ENCODE measurements around the gene FXYD7.
"Not testable (repeated sequence)": the region's sequence is repeated elsewhere in the genome, so short reads cannot be mapped to it uniquely, and the experiment has no call there.

The FXYD7 gene

DNA sequence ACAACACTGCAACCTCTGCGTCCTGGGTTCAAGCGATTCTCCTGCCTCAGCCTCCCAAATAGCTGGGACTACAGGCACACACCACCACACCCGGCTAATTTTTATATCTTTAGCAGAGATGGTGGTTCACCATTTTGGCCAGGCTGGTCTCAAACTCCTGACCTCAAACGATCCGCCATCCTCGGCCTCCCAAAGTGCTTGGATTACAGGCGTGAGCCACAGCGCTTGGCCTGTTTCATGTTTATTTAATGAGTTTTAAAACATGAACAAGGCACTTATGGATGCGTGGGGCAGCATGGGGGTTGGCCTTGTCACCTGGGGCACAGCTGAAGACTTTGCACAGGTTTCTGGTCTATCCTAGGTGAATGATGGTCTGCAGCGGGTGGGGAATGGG, 10.1 kb downstream of the FXYD7 start:
- H3K9me3 ChIP-seq (ENCODE audit: low read length); H3K27ac ChIP-seq (ENCODE audit: low read depth, low read length); H3K9ac ChIP-seq (ENCODE audit: low read length); H3K36me3 ChIP-seq (ENCODE audit: insufficient read depth, low read length); H3K4me3 ChIP-seq (ENCODE audit: low read depth in 1 of 2, low read length in 2 of 2); H3K4me1 ChIP-seq (ENCODE audit: insufficient read depth, low read length): not testable (repeated sequence)
- peaks cover 4 to 40% of the 10 kb centered on the region in 2 donors for H3K27me3 ChIP-seq (ENCODE audit: control insufficient read depth in 1 of 2, insufficient read depth in 2 of 2, low read length in 2 of 2)

DNA sequence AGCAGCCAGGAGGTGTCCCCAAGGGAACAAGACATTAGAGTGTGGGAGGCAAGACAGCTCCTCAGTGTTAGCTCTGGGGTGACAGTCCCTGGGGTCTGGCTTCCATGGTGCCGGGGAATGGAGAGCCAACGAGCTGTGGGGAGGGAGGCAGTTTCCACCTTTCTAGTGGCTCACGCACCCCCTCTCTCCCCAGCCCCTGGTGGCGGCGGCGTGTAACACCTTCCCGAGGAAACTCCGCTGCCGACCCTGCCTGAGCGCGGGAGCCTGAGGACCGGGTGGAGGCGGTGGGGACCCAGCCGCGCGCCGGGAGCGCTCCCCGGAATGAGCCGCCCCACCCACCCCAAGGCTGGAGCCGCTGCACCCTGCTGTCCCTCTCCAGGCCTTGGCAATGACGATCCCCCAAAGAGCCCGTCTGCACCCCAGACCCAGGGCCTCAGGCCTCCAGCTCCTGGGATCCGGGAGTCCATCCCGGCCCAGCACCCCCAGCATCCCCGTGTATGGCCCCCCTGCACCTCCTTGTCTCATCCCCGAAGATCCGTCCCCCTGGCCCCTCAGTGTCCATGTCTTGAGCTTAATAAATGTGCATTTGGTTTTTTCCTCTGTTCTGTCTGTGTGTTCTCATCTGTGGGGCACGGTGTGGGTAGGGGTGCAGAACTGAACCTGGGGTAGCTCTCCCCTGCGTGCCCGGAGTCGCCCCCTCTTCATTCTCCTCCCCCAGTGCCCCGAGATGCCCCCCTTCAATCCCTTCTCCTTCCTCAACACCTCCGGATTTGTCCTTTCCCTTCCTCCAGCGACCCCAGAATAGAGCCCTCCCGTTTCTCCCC, 10.9 kb downstream of the FXYD7 start:
- peak overlapping the region; percentile 18 to 59 for H3K4me3 ChIP-seq (ENCODE audit: low read depth in 1 of 2, low read length in 2 of 2)
- H3K36me3 ChIP-seq (ENCODE audit: insufficient read depth, low read length): peaks cover 6% of the 10 kb centered on the region
- H3K9me3 ChIP-seq (ENCODE audit: low read length): no peaks in the 10 kb centered on the region
- H3K4me1 ChIP-seq (ENCODE audit: insufficient read depth, low read length): no peaks in the 10 kb centered on the region
- H3K27ac ChIP-seq (ENCODE audit: low read depth, low read length): no peak overlapping the region
- no peak overlapping the region for H3K9ac ChIP-seq (ENCODE audit: low read length)
- peaks cover 4 to 40% of the 10 kb centered on the region in 2 donors for H3K27me3 ChIP-seq (ENCODE audit: control insufficient read depth in 1 of 2, insufficient read depth in 2 of 2, low read length in 2 of 2)

DNA sequence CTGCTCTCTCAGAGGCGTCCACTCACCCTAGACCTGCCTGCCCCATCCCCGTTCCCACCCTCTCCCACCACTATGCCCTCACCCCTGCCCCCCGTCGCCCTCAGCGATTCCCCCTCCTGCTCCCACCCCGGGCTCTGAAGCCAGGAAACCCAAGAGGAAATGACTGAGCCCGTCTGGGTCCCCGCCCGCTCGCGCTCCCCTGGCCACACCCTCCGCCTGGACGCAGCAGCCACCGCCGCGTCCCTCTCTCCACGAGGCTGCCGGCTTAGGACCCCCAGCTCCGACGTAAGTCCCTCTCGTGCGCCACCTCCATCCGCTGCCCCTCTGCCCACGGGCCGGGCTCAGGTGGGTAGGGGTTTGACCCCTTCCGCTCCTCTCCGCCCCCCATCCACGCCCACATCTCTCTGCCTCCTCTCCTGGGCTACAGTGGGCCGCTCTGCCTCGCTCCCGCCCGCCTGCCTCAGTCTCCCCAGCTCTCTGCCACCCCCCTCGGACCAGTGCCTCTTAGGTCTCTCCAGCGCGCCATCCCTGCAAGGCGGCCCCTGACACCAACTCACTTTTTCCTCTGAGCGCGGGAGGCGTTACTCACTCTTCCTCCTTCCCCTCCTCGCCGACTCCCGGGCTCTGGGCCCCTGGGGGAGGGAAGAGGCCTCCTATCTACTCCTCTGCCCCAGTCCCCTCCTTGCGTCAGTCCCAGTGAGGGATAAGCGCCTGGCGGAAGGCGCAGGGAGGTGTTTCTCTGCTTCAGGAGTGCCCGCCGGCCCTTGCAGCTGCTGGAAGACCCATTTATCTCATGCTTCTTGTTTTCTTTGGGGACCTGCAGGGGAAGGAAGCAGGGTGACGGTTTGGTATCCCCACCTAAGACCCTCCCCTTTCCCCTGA, 11.7 kb downstream of the FXYD7 start, which contains the start of gene FXYD5:
FXYD5 (plus strand) TSS at position 211 of the 882 bp plus-strand sequence. CDS start 816 bp downstream, outside the sequence.
- Histone ChIP-seq H3K4me3 (ENCODE audit: low read depth in 1 of 2, low read length in 2 of 2) (peak within 1 kb of the TSS; percentile 53 to 59), H3K9ac (ENCODE audit: low read length) (no peak within 1 kb of the TSS), H3K4me1 (ENCODE audit: insufficient read depth, low read length) (no peaks in the 10 kb centered on the region), H3K36me3 (ENCODE audit: insufficient read depth, low read length) (peaks cover 6% of the 10 kb centered on the region), H3K9me3 (ENCODE audit: low read length) (no peaks in the 10 kb centered on the region), H3K27ac (ENCODE audit: low read depth, low read length) (peak within 1 kb of the TSS; percentile 1), H3K27me3 (ENCODE audit: control insufficient read depth in 1 of 2, insufficient read depth in 2 of 2, low read length in 2 of 2) (peaks cover 4 to 40% of the 10 kb centered on the region in 2 donors)

DNA sequence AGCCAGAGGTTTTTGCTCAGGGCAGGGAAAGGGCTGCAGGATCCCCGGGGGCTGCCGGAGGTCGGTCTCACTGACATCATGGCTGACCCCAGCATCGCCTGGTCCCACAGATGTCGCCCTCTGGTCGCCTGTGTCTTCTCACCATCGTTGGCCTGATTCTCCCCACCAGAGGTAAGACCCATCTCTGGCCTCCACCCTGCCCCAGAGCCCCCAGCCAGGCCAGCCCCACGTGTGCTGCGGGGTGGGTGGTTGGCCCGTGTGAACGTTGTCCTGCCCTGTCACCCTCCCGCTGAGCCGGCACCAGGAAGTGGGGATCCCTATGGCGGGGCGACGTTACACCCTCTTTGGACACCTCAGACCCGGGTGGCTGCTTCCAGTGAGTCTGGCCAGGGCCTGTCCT, 12.4 kb downstream of the FXYD7 start:
- H3K9ac ChIP-seq (ENCODE audit: low read length): no peak overlapping the region

DNA sequence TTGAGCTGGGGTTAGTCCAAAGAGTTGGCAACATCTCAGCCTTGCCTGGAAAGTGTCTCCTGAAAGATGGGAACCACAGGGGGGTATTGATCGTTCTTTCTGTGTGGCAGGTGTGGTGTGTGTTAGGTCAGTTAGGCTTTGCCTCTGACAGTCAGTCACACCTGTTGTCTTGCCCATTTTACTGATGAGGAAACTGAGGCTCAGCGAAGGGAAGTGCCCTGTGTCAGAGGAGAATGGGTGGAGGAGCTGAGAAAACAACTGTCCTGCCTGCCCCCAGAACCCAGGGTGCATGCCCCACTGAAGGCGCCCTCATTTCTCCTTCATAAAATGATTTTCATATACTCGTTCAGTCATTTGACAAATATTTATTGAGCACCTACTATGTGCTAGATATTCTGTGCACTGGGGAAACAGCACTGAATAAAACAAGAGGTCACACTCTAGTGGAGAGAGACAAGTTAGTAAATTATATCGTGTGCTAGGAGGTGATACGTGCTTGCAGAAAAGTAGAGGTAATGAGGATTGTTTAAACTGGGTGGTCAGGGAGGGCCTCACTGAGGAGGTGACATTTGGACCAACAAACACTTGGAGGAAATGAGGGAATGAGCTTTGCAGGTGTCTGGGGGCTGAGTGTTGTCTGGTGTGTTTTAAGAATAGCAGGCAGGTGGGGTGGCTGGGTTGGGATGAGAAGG, 13.1 kb downstream of the FXYD7 start:
- no peaks in the 10 kb centered on the region for H3K9me3 ChIP-seq (ENCODE audit: low read length)
- no peak overlapping the region for H3K9ac ChIP-seq (ENCODE audit: low read length)
- no peaks in the 10 kb centered on the region for H3K4me1 ChIP-seq (ENCODE audit: insufficient read depth, low read length)
- H3K4me3 ChIP-seq (ENCODE audit: low read depth in 1 of 2, low read length in 2 of 2): peak overlapping the region in 1 of 2 donors; percentile 59
- H3K27ac ChIP-seq (ENCODE audit: low read depth, low read length): no peak overlapping the region
- H3K36me3 ChIP-seq (ENCODE audit: insufficient read depth, low read length): peaks cover 6% of the 10 kb centered on the region
- peaks cover 4 to 39% of the 10 kb centered on the region in 2 donors for H3K27me3 ChIP-seq (ENCODE audit: control insufficient read depth in 1 of 2, insufficient read depth in 2 of 2, low read length in 2 of 2)

More for the DNA sequence above, 12.4 kb downstream of the FXYD7 start:
- Histone ChIP-seq H3K4me3 (ENCODE audit: low read depth in 1 of 2, low read length in 2 of 2) (peak overlapping the region; percentile 53 to 59), H3K27ac (ENCODE audit: low read depth, low read length) (no peak overlapping the region), H3K36me3 (ENCODE audit: insufficient read depth, low read length) (peaks cover 6% of the 10 kb centered on the region), H3K4me1 (ENCODE audit: insufficient read depth, low read length) (no peaks in the 10 kb centered on the region), H3K27me3 (ENCODE audit: control insufficient read depth in 1 of 2, insufficient read depth in 2 of 2, low read length in 2 of 2) (peaks cover 4 to 40% of the 10 kb centered on the region in 2 donors), H3K9me3 (ENCODE audit: low read length) (no peaks in the 10 kb centered on the region)

DNA sequence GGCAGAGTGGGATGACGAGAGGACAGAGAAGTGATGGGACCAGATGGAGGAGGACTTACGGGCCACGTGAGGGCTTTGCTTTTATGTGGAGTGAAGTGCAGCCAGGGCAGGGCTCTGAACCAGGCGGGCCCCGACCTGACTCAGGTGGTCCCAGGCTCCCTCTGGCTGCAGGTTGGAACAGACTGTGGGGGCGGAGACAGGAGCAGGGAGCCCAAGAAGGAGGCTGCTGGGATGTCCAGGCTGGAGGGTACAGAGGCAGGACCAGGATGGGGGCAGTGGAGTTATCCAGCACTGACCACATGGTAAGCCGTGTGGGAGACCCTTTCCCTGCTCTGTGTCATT, 13.6 kb downstream of the FXYD7 start:
- no peak overlapping the region for H3K27ac ChIP-seq (ENCODE audit: low read depth, low read length)
- H3K36me3 ChIP-seq (ENCODE audit: insufficient read depth, low read length): peaks cover 6% of the 10 kb centered on the region
- H3K4me3 ChIP-seq (ENCODE audit: low read depth in 1 of 2, low read length in 2 of 2): no peak overlapping the region
- H3K4me1 ChIP-seq (ENCODE audit: insufficient read depth, low read length): no peaks in the 10 kb centered on the region
- no peak overlapping the region for H3K9ac ChIP-seq (ENCODE audit: low read length)
- peaks cover 4 to 34% of the 10 kb centered on the region in 2 donors for H3K27me3 ChIP-seq (ENCODE audit: control insufficient read depth in 1 of 2, insufficient read depth in 2 of 2, low read length in 2 of 2)
- no peaks in the 10 kb centered on the region for H3K9me3 ChIP-seq (ENCODE audit: low read length)

DNA sequence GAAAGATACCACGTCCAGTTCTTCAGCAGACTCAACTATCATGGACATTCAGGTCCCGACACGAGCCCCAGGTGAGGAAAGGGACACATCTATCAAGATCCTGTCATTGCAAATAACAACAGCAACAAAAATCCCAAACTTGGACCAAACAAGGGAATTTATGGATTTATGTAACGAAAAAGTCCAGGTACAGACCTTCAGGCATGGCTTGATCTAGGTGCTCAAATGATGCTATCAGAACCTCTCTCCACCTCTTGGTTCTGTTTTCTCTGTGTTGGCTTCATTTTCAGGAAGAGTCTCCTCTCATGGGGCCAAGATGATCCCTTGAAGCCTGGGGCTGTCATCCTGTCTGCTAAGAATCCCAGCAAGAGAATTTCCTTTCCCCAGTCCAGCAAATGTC, 14.4 kb downstream of the FXYD7 start:
- H3K9ac ChIP-seq (ENCODE audit: low read length): no peak overlapping the region
- peaks cover 4 to 34% of the 10 kb centered on the region in 2 donors for H3K27me3 ChIP-seq (ENCODE audit: control insufficient read depth in 1 of 2, insufficient read depth in 2 of 2, low read length in 2 of 2)
- H3K27ac ChIP-seq (ENCODE audit: low read depth, low read length): no peak overlapping the region
- H3K4me1 ChIP-seq (ENCODE audit: insufficient read depth, low read length): no peaks in the 10 kb centered on the region
- H3K4me3 ChIP-seq (ENCODE audit: low read depth in 1 of 2, low read length in 2 of 2): no peak overlapping the region
- H3K9me3 ChIP-seq (ENCODE audit: low read length): no peaks in the 10 kb centered on the region
- H3K36me3 ChIP-seq (ENCODE audit: insufficient read depth, low read length): peaks cover 6% of the 10 kb centered on the region

DNA sequence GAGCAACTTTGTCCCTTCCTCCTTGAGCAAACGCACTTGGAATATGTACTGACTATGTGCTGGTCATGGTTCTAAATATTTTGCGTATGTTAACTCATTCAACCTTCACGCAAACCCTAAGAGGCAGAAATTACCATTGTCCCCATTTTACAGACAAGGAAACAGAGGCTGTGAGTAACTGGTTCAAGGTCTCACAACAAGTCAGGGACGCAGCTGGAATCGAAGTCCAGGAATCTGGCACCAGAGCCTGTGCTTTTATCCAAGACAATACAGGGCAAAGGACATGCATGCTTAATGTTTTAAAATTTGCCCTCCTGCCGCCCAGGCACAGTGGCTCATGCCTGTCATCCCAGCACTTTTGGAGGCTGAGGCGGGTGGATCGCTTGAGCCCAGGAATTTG, 16.6 kb downstream of the FXYD7 start:
- Histone ChIP-seq H3K9ac (ENCODE audit: low read length) (no peak overlapping the region), H3K36me3 (ENCODE audit: insufficient read depth, low read length) (peaks cover 17% of the 10 kb centered on the region), H3K27me3 (ENCODE audit: control insufficient read depth in 1 of 2, insufficient read depth in 2 of 2, low read length in 2 of 2) (peaks cover 4 to 17% of the 10 kb centered on the region in 2 donors), H3K9me3 (ENCODE audit: low read length) (peaks cover 3% of the 10 kb centered on the region), H3K27ac (ENCODE audit: low read depth, low read length) (no peak overlapping the region), H3K4me3 (ENCODE audit: low read depth in 1 of 2, low read length in 2 of 2) (no peak overlapping the region), H3K4me1 (ENCODE audit: insufficient read depth, low read length) (no peaks in the 10 kb centered on the region)

DNA sequence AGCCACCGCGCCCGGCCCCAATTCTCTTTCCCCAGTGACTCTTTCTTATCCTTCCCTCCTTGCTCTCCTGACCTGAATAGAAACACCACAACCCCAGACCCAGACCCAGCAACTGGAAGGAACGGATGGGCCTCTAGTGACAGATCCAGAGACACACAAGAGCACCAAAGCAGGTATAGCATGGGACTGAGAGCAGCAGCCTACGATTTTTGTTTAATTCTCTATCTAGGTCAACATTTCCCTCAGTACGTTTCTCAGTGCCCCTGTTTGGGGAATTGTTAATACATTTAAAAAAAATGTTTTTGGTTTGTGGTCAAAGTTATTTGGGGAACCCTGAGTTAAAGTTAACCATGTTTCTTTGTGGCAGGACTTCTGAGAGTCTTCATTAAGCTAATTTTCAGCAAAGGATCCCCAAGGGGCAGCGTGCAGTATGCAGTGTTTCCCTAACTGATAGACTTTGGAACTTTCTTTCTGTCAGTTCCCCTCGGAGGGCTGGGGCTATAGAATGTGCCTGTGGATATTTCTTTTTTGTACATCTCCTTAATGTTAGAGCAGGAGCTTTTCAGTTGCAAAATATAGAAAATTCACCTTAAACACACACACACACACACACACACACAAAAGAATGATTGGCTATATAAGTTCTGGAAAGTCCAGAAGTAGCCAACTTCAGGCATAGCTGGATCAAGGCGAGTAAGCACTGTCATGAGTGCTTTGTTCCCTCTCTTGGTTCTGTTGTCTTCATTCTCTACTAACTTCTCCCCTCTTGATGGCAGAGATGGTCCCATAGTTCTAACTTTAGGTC, 17.8 kb downstream of the FXYD7 start:
- Histone ChIP-seq H3K36me3 (ENCODE audit: insufficient read depth, low read length) (peaks cover 17% of the 10 kb centered on the region), H3K9me3 (ENCODE audit: low read length) (peaks cover 3% of the 10 kb centered on the region), H3K4me1 (ENCODE audit: insufficient read depth, low read length) (no peaks in the 10 kb centered on the region), H3K4me3 (ENCODE audit: low read depth in 1 of 2, low read length in 2 of 2) (no peak overlapping the region), H3K9ac (ENCODE audit: low read length) (no peak overlapping the region), H3K27me3 (ENCODE audit: control insufficient read depth in 1 of 2, insufficient read depth in 2 of 2, low read length in 2 of 2) (peaks cover 4 to 5% of the 10 kb centered on the region in 2 donors), H3K27ac (ENCODE audit: low read depth, low read length) (no peak overlapping the region)

DNA sequence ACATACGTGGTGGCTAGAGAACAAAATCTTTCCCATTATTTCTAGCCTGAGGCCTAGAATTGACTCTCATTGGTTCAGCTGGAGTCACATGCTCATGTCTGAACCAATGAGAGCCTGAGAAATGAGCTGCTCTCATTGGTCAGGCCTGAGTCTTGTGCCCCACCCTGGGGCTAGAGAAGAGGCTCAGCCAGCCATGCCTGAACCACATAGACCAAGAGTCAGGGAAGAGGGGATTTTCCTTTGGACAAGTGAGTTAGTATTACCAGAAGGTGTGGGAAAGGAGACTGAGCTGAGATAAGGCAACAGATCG, 18.3 kb downstream of the FXYD7 start:
- no peak overlapping the region for H3K27ac ChIP-seq (ENCODE audit: low read depth, low read length)
- H3K27me3 ChIP-seq (ENCODE audit: control insufficient read depth in 1 of 2, insufficient read depth in 2 of 2, low read length in 2 of 2): peaks cover 3 to 4% of the 10 kb centered on the region in 2 donors

More for the DNA sequence above, 18.3 kb downstream of the FXYD7 start:
- H3K36me3 ChIP-seq (ENCODE audit: insufficient read depth, low read length): peaks cover 17% of the 10 kb centered on the region
- H3K9ac ChIP-seq (ENCODE audit: low read length): no peak overlapping the region
- peaks cover 3% of the 10 kb centered on the region for H3K9me3 ChIP-seq (ENCODE audit: low read length)
- H3K4me1 ChIP-seq (ENCODE audit: insufficient read depth, low read length): no peaks in the 10 kb centered on the region
- H3K4me3 ChIP-seq (ENCODE audit: low read depth in 1 of 2, low read length in 2 of 2): no peak overlapping the region
